Omental fat pad (tissue), 4 donors: Measurements from ENCODE around the gene TEK. TPM values are rescaled to one million over a fixed set of nuclear protein-coding genes. Genes with fewer than 3 reads are reported as not detected.

ENCODE experiments used
- ATAC-seq: fragments of 150-250 bp; one replicate; pipeline ENCODE4 v1.9.1; 2016; ENCODE audit warnings: mild to moderate bottlenecking, moderate library complexity; ENCODE audit not compliant: low FRiP score
- DNase-seq: peaks from one replicate; pipeline ENCODE4 v3.0.0-alpha.2; 2019; ENCODE audit warnings: low spot score
- CTCF ChIP-seq, 3 donors: fragments of 450-650 bp; IDR thresholded peaks; one replicate each; pipeline ENCODE4 v1.5.1; 2016 to 2017; ENCODE audit warnings: antibody characterized with exemption in 3 of 3, mild to moderate bottlenecking in 3 of 3, moderate library complexity in 2 of 3
- total RNA-seq, 4 donors: library from RNA; depleted of rRNA; stranded (reverse); fragments of >200 nt; gene quantifications; one replicate each; pipeline ENCODE4 v1.1.0, GENCODE V29; 2016

Gene TEK
- total RNA-seq, 4 donors from 2014 or later = 12.8 to 65.6 (median 28.4) TPM

DNA sequence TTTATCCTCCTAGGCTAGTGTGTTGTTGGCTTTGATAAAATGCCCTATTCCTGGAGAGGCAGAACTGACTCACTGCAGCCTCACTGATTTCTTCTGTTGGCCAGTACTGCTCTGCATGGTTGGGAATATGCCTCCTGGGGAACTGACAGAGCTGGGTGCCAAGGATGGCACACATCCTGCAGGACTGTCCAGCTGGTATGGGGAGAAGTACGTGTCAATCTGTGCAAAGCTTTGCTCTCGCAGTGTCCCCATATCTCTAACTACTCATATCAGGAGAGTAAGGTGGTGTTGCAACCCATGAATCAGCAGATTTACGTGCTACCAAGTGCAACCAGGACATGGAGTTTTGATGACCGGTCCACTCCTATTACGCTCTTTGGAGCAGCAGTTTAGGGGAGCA is 74.7 kb downstream of the TEK start:
- DNase-seq = no peak
- no peak for ATAC-seq
- TF ChIP-seq CTCF (IDR thresholded peaks at IDR 0.05) = no peak

GRCh38 chr9:27184556-27185351 is 75.7 kb downstream of the TEK start:
- ATAC-seq = no peak

DNA sequence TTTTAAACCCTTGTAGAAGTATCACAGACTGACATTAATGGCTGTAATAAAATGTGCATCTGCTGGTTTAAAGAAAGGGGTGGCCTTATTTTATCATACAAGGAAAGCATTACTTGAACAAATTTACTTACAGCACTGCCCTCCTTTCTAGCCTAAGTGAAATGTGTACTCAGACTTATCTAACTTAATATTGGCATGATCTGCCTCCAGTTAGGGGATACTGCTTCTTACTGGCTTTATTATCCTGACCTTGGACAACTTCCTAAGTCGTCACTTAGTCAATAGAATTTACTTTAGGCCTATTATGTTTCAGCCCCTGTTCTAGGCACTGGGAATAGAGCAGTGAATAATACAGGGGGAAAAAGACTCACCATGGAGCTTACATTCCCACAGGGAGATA is 79.4 kb downstream of the TEK start:
- no peak for TF ChIP-seq CTCF (IDR thresholded peaks at IDR 0.05)
- no peak for ATAC-seq
- DNase-seq = no peak

More at GRCh38 chr9:27184556-27185351, 75.7 kb downstream of the TEK start:
- TF ChIP-seq CTCF (IDR thresholded peaks at IDR 0.05) = no peak
- no peak for DNase-seq

DNA sequence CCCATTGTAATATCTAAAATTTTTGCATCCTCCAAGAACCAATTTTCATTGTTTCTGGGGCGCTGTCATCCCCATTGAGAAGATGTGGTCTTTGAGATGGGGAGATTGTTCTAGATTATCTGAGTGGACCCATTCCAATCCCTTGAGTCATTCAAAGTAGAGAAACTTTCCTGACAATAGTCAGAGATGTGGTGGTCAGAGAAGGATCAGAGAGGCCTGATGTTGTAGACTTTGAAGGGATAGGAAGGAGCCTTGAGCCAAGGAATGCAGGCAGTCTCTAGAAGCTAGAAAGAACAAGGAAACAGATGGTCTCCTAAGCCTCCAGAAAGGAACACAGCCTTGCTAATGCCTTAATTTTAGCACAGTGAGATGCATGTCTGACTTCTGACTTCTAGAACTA is 80.4 kb downstream of the TEK start:
- ATAC-seq = no peak
- DNase-seq = no peak
- no peak for TF ChIP-seq CTCF (IDR thresholded peaks at IDR 0.05)

GRCh38 chr9:27192291-27192960 is 83.4 kb downstream of the TEK start:
- DNase-seq (no peak), ATAC-seq (no peak)
- no peak for TF ChIP-seq CTCF (IDR thresholded peaks at IDR 0.05)

- DNase-seq = no peak
- no peak for ATAC-seq
- TF ChIP-seq CTCF (IDR thresholded peaks at IDR 0.05) = no peak
These were observed 84.9 kb downstream of the TEK start for GRCh38 chr9:27193886-27194285.
